Measurements from ENCODE around the gene OTX1. TPM values are rescaled to one million over a fixed set of nuclear protein-coding genes. Genes with fewer than 3 reads are reported as not detected.

The OTX1 gene
- total RNA-seq, 1 experiment from 2014 or later, result 13.1 TPM

DNA sequence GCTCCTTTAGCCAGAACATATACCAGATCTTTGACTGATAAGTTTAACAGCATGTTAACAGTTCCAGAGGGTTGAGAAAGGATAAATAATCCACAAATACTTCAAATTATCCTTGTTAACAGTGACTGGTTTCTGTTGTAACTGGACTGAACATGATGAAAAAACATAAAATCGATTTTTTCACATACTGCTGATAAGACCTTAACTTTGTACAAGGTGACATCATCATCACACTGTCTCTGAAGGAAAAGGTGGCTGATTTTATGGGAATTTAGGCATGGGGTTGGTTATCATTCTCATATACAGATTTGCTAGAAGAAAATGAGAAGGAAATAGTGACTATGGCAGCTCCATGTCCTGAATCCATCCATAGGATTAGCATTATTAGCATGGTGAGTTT, 36.1 kb downstream of the OTX1 start:
- Histone ChIP-seq H4K20me1 (ENCODE audit: insufficient read depth) (no peaks in the 10 kb centered on the region), H3K9me2 (ENCODE audit: insufficient read depth) (no peaks in the 10 kb centered on the region), H3K27me3 (ENCODE audit: insufficient read depth, low read length) (no peaks in the 10 kb centered on the region), H3K79me2 (ENCODE audit: insufficient read depth, low read length) (no peaks in the 10 kb centered on the region), H3K4me1 (ENCODE audit: control insufficient read depth in 1 of 2, insufficient read depth in 2 of 2, low read length in 2 of 2) (no peaks in the 10 kb centered on the region), H3K4me2 (ENCODE audit: low read length) (no peak overlapping the region), H3K9me3 (ENCODE audit: control insufficient read depth in 1 of 2, insufficient read depth in 1 of 2, low read depth in 1 of 2, low read length in 2 of 2) (no peaks in the 10 kb centered on the region), H2AFZ (ENCODE audit: low read depth, low read length, poor library complexity, severe bottlenecking) (no peak overlapping the region), H3K27ac (ENCODE audit: low read depth, low read length) (no peak overlapping the region), H3K9ac (ENCODE audit: low read length) (no peak overlapping the region), H3K36me3 (ENCODE audit: control insufficient read depth in 1 of 2, insufficient read depth in 2 of 2, low read length in 2 of 2) (no peaks in the 10 kb centered on the region), H3K4me3 (replicated peaks in 1 of 2; ENCODE audit: low read depth in 1 of 2, low read length in 2 of 2) (no peak overlapping the region)
- ATAC-seq (no peak), DNase-seq (ENCODE audit: low read depth, low spot score) (no peak)
- no TSS peak for BruUV-seq (replicated peaks)
- TF ChIP-seq SP1 (IDR thresholded peaks at IDR 0.05; ENCODE audit: low read depth) (no peak), ELF1 (IDR thresholded peaks at IDR 0.05; ENCODE audit: borderline replicate concordance, low read depth) (no peak), POLR2A (IDR thresholded peaks at IDR 0.05; ENCODE audit: borderline replicate concordance, extremely low read depth, insufficient read depth, insufficient read length) (no peak), CBX3 (IDR thresholded peaks at IDR 0.05; ENCODE audit: low read depth) (no peak), SIN3A (IDR thresholded peaks at IDR 0.05; ENCODE audit: low read depth) (no peak)
- TF ChIP-seq, protein P1, sequence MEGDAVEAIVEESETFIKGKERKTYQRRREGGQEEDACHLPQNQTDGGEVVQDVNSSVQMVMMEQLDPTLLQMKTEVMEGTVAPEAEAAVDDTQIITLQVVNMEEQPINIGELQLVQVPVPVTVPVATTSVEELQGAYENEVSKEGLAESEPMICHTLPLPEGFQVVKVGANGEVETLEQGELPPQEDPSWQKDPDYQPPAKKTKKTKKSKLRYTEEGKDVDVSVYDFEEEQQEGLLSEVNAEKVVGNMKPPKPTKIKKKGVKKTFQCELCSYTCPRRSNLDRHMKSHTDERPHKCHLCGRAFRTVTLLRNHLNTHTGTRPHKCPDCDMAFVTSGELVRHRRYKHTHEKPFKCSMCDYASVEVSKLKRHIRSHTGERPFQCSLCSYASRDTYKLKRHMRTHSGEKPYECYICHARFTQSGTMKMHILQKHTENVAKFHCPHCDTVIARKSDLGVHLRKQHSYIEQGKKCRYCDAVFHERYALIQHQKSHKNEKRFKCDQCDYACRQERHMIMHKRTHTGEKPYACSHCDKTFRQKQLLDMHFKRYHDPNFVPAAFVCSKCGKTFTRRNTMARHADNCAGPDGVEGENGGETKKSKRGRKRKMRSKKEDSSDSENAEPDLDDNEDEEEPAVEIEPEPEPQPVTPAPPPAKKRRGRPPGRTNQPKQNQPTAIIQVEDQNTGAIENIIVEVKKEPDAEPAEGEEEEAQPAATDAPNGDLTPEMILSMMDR (IDR thresholded peaks at IDR 0.05 in 2 of 3, conservative IDR thresholded peaks at IDR 0.05 in 1 of 3; ENCODE audit: borderline replicate concordance in 1 of 3, insufficient read depth in 1 of 3, low read depth in 2 of 3, low read length in 2 of 3), result no peak
- ChIA-PET RAD21 (ENCODE audit: low non-redundant PET in 1 of 2, low total read pairs in 2 of 2, uncharacterized antibody in 2 of 2, unreplicated experiment in 2 of 2) (no interaction called here), POLR2A (no interaction called here), CTCF (interaction anchor here (1.6 kb wide), 1 partner anchor 401 kb away, joined by 4 read pairs; no protein-coding TSS in a partner anchor)
- intact Hi-C loops (cut with micrococcal nuclease), result no loop called here

DNA sequence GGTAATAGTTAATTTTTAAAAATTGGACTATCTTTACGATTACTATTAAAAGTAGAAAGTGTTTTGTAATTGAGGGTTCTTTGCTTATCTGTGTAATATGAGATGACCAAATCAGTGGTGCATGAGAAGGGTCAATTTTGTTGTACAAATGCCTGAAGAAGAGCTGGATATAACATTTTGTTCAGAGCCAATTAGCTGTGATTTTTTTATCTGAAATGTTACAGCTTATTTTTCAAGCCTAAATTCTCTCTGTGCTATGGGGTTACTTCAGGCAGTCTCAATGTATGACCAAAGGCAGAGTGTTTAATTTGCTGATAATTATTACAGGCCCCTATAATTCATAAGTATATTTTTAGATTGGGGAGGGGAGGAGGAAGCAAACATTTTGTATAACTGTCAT, 41.8 kb downstream of the OTX1 start:
- Histone ChIP-seq H3K9me3 (ENCODE audit: control insufficient read depth in 1 of 2, insufficient read depth in 1 of 2, low read depth in 1 of 2, low read length in 2 of 2) (no peaks in the 10 kb centered on the region), H3K4me1 (ENCODE audit: control insufficient read depth in 1 of 2, insufficient read depth in 2 of 2, low read length in 2 of 2) (no peaks in the 10 kb centered on the region), H3K4me3 (replicated peaks in 1 of 2; ENCODE audit: low read depth in 1 of 2, low read length in 2 of 2) (no peak overlapping the region), H4K20me1 (ENCODE audit: insufficient read depth) (no peaks in the 10 kb centered on the region), H2AFZ (ENCODE audit: low read depth, low read length, poor library complexity, severe bottlenecking) (no peak overlapping the region), H3K27ac (ENCODE audit: low read depth, low read length) (no peak overlapping the region), H3K9me2 (ENCODE audit: insufficient read depth) (0 out of 2 replicates have a peak, but pooled peaks cover 3% of the 10 kb centered on the region), H3K36me3 (ENCODE audit: control insufficient read depth in 1 of 2, insufficient read depth in 2 of 2, low read length in 2 of 2) (no peaks in the 10 kb centered on the region), H3K4me2 (ENCODE audit: low read length) (no peak overlapping the region), H3K9ac (ENCODE audit: low read length) (no peak overlapping the region), H3K27me3 (ENCODE audit: insufficient read depth, low read length) (no peaks in the 10 kb centered on the region), H3K79me2 (ENCODE audit: insufficient read depth, low read length) (no peaks in the 10 kb centered on the region)
- RAD21 ChIA-PET (ENCODE audit: low non-redundant PET in 1 of 2, low total read pairs in 2 of 2, uncharacterized antibody in 2 of 2, unreplicated experiment in 2 of 2), result no interaction called here
- no peak for ATAC-seq
- no TSS peak for BruUV-seq (replicated peaks)
- CTCF ChIA-PET, result interaction anchor here (1.3 kb wide), 1 partner anchor 14 kb away, joined by 3 read pairs; no protein-coding TSS in a partner anchor
- TF ChIP-seq CEBPB (IDR thresholded peaks at IDR 0.05; ENCODE audit: low read depth) (no peak), ZNF274 (IDR thresholded peaks at IDR 0.05; ENCODE audit: low read depth, low read length) (no peak), ZFX (IDR thresholded peaks at IDR 0.05) (no peak), CBX3 (IDR thresholded peaks at IDR 0.05; ENCODE audit: low read depth) (no peak), RAD21 (IDR thresholded peaks at IDR 0.05; ENCODE audit: low read depth) (no peak), EGR1 (IDR thresholded peaks at IDR 0.05; ENCODE audit: low read depth) (no peak), SP1 (IDR thresholded peaks at IDR 0.05; ENCODE audit: low read depth) (no peak), ELF1 (IDR thresholded peaks at IDR 0.05; ENCODE audit: borderline replicate concordance, low read depth) (no peak), JUND (IDR thresholded peaks at IDR 0.05) (no peak), YY1 (IDR thresholded peaks at IDR 0.05; ENCODE audit: extremely low read depth, insufficient replicate concordance, low read depth, low read length) (no peak), SRF (IDR thresholded peaks at IDR 0.05; ENCODE audit: low read depth) (no peak), TCF7L2 (IDR thresholded peaks at IDR 0.05; ENCODE audit: borderline replicate concordance, extremely low read depth, insufficient read depth, insufficient read length) (no peak), EZH2 (IDR thresholded peaks at IDR 0.05) (no peak)
- TF ChIP-seq, protein P2, sequence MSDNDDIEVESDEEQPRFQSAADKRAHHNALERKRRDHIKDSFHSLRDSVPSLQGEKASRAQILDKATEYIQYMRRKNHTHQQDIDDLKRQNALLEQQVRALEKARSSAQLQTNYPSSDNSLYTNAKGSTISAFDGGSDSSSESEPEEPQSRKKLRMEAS (IDR thresholded peaks at IDR 0.05), result no peak
- TF ChIP-seq, protein P3, sequence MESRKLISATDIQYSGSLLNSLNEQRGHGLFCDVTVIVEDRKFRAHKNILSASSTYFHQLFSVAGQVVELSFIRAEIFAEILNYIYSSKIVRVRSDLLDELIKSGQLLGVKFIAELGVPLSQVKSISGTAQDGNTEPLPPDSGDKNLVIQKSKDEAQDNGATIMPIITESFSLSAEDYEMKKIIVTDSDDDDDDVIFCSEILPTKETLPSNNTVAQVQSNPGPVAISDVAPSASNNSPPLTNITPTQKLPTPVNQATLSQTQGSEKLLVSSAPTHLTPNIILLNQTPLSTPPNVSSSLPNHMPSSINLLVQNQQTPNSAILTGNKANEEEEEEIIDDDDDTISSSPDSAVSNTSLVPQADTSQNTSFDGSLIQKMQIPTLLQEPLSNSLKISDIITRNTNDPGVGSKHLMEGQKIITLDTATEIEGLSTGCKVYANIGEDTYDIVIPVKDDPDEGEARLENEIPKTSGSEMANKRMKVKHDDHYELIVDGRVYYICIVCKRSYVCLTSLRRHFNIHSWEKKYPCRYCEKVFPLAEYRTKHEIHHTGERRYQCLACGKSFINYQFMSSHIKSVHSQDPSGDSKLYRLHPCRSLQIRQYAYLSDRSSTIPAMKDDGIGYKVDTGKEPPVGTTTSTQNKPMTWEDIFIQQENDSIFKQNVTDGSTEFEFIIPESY (IDR thresholded peaks at IDR 0.05; ENCODE audit: extremely low read depth, insufficient replicate concordance, low read length), result no peak
- intact Hi-C loops (cut with micrococcal nuclease), result no loop called here
- POLR2A ChIA-PET, result no interaction called here
- DNase-seq (ENCODE audit: low read depth, low spot score), result no peak
